ENCODE results near the gene KCNAB2.
"Not testable (repeated sequence)": the region's sequence is repeated elsewhere in the genome, so short reads cannot be mapped to it uniquely, and the experiment has no call there.

KCNAB2 gene

GRCh38 chr1:6048179-6048867 lies 2.6 kb downstream of the KCNAB2 start:
- Histone ChIP-seq H3K36me3 (ENCODE audit: insufficient read depth, low read depth, low read length) (no peaks in the 10 kb centered on the region), H3K9ac (ENCODE audit: low read depth, low read length) (no peak overlapping the region), H3K4me1 (ENCODE audit: insufficient read depth, low read length) (peaks cover 4% of the 10 kb centered on the region; the same call in 1 of the 2 replicates), H3K4me3 (ENCODE audit: low read length) (no peak overlapping the region), H3K27ac (ENCODE audit: low read length) (no peak overlapping the region), H3K27me3 (ENCODE audit: insufficient read depth, low read length) (no peaks in the 10 kb centered on the region), H3K9me3 (ENCODE audit: insufficient read depth, low read depth, low read length) (no peaks in the 10 kb centered on the region)

GRCh38 chr1:6049419-6049818 lies 3.7 kb downstream of the KCNAB2 start:
- Histone ChIP-seq H3K36me3 (ENCODE audit: insufficient read depth, low read depth, low read length) (no peaks in the 10 kb centered on the region), H3K9ac (ENCODE audit: low read depth, low read length) (no peak overlapping the region), H3K27ac (ENCODE audit: low read length) (no peak overlapping the region), H3K4me3 (ENCODE audit: low read length) (no peak overlapping the region), H3K4me1 (ENCODE audit: insufficient read depth, low read length) (peaks cover 4% of the 10 kb centered on the region; the same call in 1 of the 2 replicates), H3K9me3 (ENCODE audit: insufficient read depth, low read depth, low read length) (no peaks in the 10 kb centered on the region), H3K27me3 (ENCODE audit: insufficient read depth, low read length) (no peaks in the 10 kb centered on the region)

GRCh38 chr1:6051423-6051822 lies 5.7 kb downstream of the KCNAB2 start:
- Histone ChIP-seq H3K9ac (ENCODE audit: low read depth, low read length) (no peak overlapping the region), H3K27me3 (ENCODE audit: insufficient read depth, low read length) (no peaks in the 10 kb centered on the region), H3K27ac (ENCODE audit: low read length) (no peak overlapping the region), H3K4me1 (ENCODE audit: insufficient read depth, low read length) (peaks cover 4% of the 10 kb centered on the region; the same call in 1 of the 2 replicates), H3K36me3 (ENCODE audit: insufficient read depth, low read depth, low read length) (no peaks in the 10 kb centered on the region), H3K9me3 (ENCODE audit: insufficient read depth, low read depth, low read length) (no peaks in the 10 kb centered on the region), H3K4me3 (ENCODE audit: low read length) (no peak overlapping the region)

- Histone ChIP-seq H3K27me3 (ENCODE audit: insufficient read depth, low read length) (no peaks in the 10 kb centered on the region), H3K36me3 (ENCODE audit: insufficient read depth, low read depth, low read length) (no peaks in the 10 kb centered on the region), H3K9me3 (ENCODE audit: insufficient read depth, low read depth, low read length) (no peaks in the 10 kb centered on the region), H3K4me1 (ENCODE audit: insufficient read depth, low read length) (peaks cover 4% of the 10 kb centered on the region; the same call in 1 of the 2 replicates), H3K27ac (ENCODE audit: low read length) (no peak overlapping the region), H3K4me3 (ENCODE audit: low read length) (peak overlapping the region; percentile 45; the same call in 1 of the 2 replicates), H3K9ac (ENCODE audit: low read depth, low read length) (no peak overlapping the region)
Measured at GRCh38 chr1:6052543-6053205, 7.0 kb downstream of the KCNAB2 start.

- no peaks in the 10 kb centered on the region for H3K36me3 ChIP-seq (ENCODE audit: insufficient read depth, low read depth, low read length)
- no peak overlapping the region for H3K4me3 ChIP-seq (ENCODE audit: low read length)
- H3K9me3 ChIP-seq (ENCODE audit: insufficient read depth, low read depth, low read length) = no peaks in the 10 kb centered on the region
- no peak overlapping the region for H3K9ac ChIP-seq (ENCODE audit: low read depth, low read length)
- H3K27ac ChIP-seq (ENCODE audit: low read length) = no peak overlapping the region
- H3K4me1 ChIP-seq (ENCODE audit: insufficient read depth, low read length) = peaks cover 4% of the 10 kb centered on the region; the same call in 1 of the 2 replicates
- no peaks in the 10 kb centered on the region for H3K27me3 ChIP-seq (ENCODE audit: insufficient read depth, low read length)
Measured at GRCh38 chr1:6053206-6053546, 7.5 kb downstream of the KCNAB2 start.

GRCh38 chr1:6054596-6054995 lies 8.9 kb downstream of the KCNAB2 start:
- peaks cover 4% of the 10 kb centered on the region; the same call in 1 of the 2 replicates for H3K4me1 ChIP-seq (ENCODE audit: insufficient read depth, low read length)
- H3K9me3 ChIP-seq (ENCODE audit: insufficient read depth, low read depth, low read length) = no peaks in the 10 kb centered on the region
- no peaks in the 10 kb centered on the region for H3K36me3 ChIP-seq (ENCODE audit: insufficient read depth, low read depth, low read length)
- no peak overlapping the region for H3K9ac ChIP-seq (ENCODE audit: low read depth, low read length)
- no peak overlapping the region for H3K27ac ChIP-seq (ENCODE audit: low read length)
- H3K4me3 ChIP-seq (ENCODE audit: low read length) = no peak overlapping the region
- H3K27me3 ChIP-seq (ENCODE audit: insufficient read depth, low read length) = no peaks in the 10 kb centered on the region

GRCh38 chr1:6056572-6056948 lies 10.9 kb downstream of the KCNAB2 start:
- H3K36me3 ChIP-seq (ENCODE audit: insufficient read depth, low read depth, low read length) = no peaks in the 10 kb centered on the region
- no peak overlapping the region for H3K27ac ChIP-seq (ENCODE audit: low read length)
- no peak overlapping the region for H3K9ac ChIP-seq (ENCODE audit: low read depth, low read length)
- H3K9me3 ChIP-seq (ENCODE audit: insufficient read depth, low read depth, low read length) = no peaks in the 10 kb centered on the region
- H3K27me3 ChIP-seq (ENCODE audit: insufficient read depth, low read length) = no peaks in the 10 kb centered on the region
- H3K4me1 ChIP-seq (ENCODE audit: insufficient read depth, low read length) = peaks cover 4% of the 10 kb centered on the region; the same call in 1 of the 2 replicates
- no peak overlapping the region for H3K4me3 ChIP-seq (ENCODE audit: low read length)

GRCh38 chr1:6057170-6057845 lies 11.6 kb downstream of the KCNAB2 start:
- H3K9me3 ChIP-seq (ENCODE audit: insufficient read depth, low read depth, low read length) = no peaks in the 10 kb centered on the region
- no peak overlapping the region for H3K27ac ChIP-seq (ENCODE audit: low read length)
- H3K4me3 ChIP-seq (ENCODE audit: low read length) = no peak overlapping the region
- peaks cover 4% of the 10 kb centered on the region; the same call in 1 of the 2 replicates for H3K4me1 ChIP-seq (ENCODE audit: insufficient read depth, low read length)
- H3K9ac ChIP-seq (ENCODE audit: low read depth, low read length) = no peak overlapping the region
- H3K36me3 ChIP-seq (ENCODE audit: insufficient read depth, low read depth, low read length) = no peaks in the 10 kb centered on the region
- H3K27me3 ChIP-seq (ENCODE audit: insufficient read depth, low read length) = no peaks in the 10 kb centered on the region

GRCh38 chr1:6059866-6060265 lies 14.2 kb downstream of the KCNAB2 start:
- no peak overlapping the region for H3K4me3 ChIP-seq (ENCODE audit: low read length)
- no peaks in the 10 kb centered on the region for H3K4me1 ChIP-seq (ENCODE audit: insufficient read depth, low read length)
- H3K27me3 ChIP-seq (ENCODE audit: insufficient read depth, low read length) = no peaks in the 10 kb centered on the region

GRCh38 chr1:6062670-6063069 lies 17.0 kb downstream of the KCNAB2 start:
- no peaks in the 10 kb centered on the region for H3K9me3 ChIP-seq (ENCODE audit: insufficient read depth, low read depth, low read length)
- H3K4me3 ChIP-seq (ENCODE audit: low read length) = no peak overlapping the region
- H3K9ac ChIP-seq (ENCODE audit: low read depth, low read length) = no peak overlapping the region
- no peaks in the 10 kb centered on the region for H3K36me3 ChIP-seq (ENCODE audit: insufficient read depth, low read depth, low read length)
- no peaks in the 10 kb centered on the region for H3K4me1 ChIP-seq (ENCODE audit: insufficient read depth, low read length)
- no peak overlapping the region for H3K27ac ChIP-seq (ENCODE audit: low read length)
- no peaks in the 10 kb centered on the region for H3K27me3 ChIP-seq (ENCODE audit: insufficient read depth, low read length)

More at GRCh38 chr1:6059866-6060265, 14.2 kb downstream of the KCNAB2 start:
- no peaks in the 10 kb centered on the region for H3K36me3 ChIP-seq (ENCODE audit: insufficient read depth, low read depth, low read length)
- no peaks in the 10 kb centered on the region for H3K9me3 ChIP-seq (ENCODE audit: insufficient read depth, low read depth, low read length)
- H3K9ac ChIP-seq (ENCODE audit: low read depth, low read length) = no peak overlapping the region
- no peak overlapping the region for H3K27ac ChIP-seq (ENCODE audit: low read length)

GRCh38 chr1:6063532-6064053 lies 17.9 kb downstream of the KCNAB2 start:
- not testable (repeated sequence) for H3K4me1 ChIP-seq (ENCODE audit: insufficient read depth, low read length); H3K9ac ChIP-seq (ENCODE audit: low read depth, low read length); H3K27me3 ChIP-seq (ENCODE audit: insufficient read depth, low read length); H3K27ac ChIP-seq (ENCODE audit: low read length); H3K4me3 ChIP-seq (ENCODE audit: low read length); H3K9me3 ChIP-seq (ENCODE audit: insufficient read depth, low read depth, low read length); H3K36me3 ChIP-seq (ENCODE audit: insufficient read depth, low read depth, low read length)
